Neutrophil (primary cell): ENCODE data around the gene CCDC38.

Source experiments
- H3K27ac ChIP-seq: fragments of 200-600 bp; sonication (generic); 2 replicates; pipeline ENCODE4 v1.5.1; 2016; ENCODE audit warnings: mild to moderate bottlenecking, moderate library complexity
- H3K27me3 ChIP-seq: fragments of 200-600 bp; sonication (generic); 2 replicates; pipeline ENCODE4 v1.6.0; 2016; ENCODE audit warnings: mild to moderate bottlenecking
- H3K36me3 ChIP-seq: fragments of 200-600 bp; sonication (generic); 2 replicates; pipeline ENCODE4 v1.5.1; 2017
- H3K4me1 ChIP-seq, 2 experiments: fragments of 200-600 bp in 1 of 2; sonication (generic) in 1 of 2; 1 replicate in 1 of 2; 2 replicates in 1 of 2; pipeline versions ENCODE4 v1.5.1 to v1.6.1; 2013 to 2016; ENCODE audit warnings: low read depth in 1 of 2, low read length in 1 of 2, mild to moderate bottlenecking in 1 of 2, moderate library complexity in 1 of 2; ENCODE audit not compliant: control insufficient read depth in 1 of 2, insufficient read depth in 1 of 2
- H3K4me3 ChIP-seq, 2 experiments: fragments of 200-600 bp in 1 of 2; sonication (generic) in 1 of 2; 1 replicate in 1 of 2; 2 replicates in 1 of 2; pipeline ENCODE4 v1.5.1; 2013 to 2016; ENCODE audit warnings: low read depth in 1 of 2, low read length in 1 of 2, mild to moderate bottlenecking in 1 of 2, moderate library complexity in 1 of 2
- H3K9me3 ChIP-seq: fragments of 200-600 bp; sonication (generic); 2 replicates; pipeline ENCODE4 v1.5.1; 2016
- CTCF ChIP-seq: fragments of 200-600 bp; sonication (generic); IDR thresholded peaks from 2 replicates; pipeline ENCODE4 v1.5.1; 2016; ENCODE audit warnings: antibody characterized with exemption

The CCDC38 gene

GRCh38 chr12:95942524-95943329 lies at the start of gene CCDC38:
Gene CCDC38 (minus strand): TSS chr12:95942614. CDS start chr12:95936509, 6,105 bp downstream.
- Histone ChIP-seq H3K36me3 (no peaks in the 10 kb centered on the region), H3K27me3 (peaks cover 25% of the 10 kb centered on the region), H3K4me3 (peak within 1 kb of the TSS; percentile 80 to 90), H3K9me3 (no peaks in the 10 kb centered on the region), H3K4me1 (peaks cover 10 to 12% of the 10 kb centered on the region in 2 experiments), H3K27ac (peak within 1 kb of the TSS; percentile 41)
- no peak for TF ChIP-seq CTCF

GRCh38 chr12:95990136-95990535 lies 47.7 kb upstream of the CCDC38 start:
- Histone ChIP-seq H3K36me3 (peaks cover 92% of the 10 kb centered on the region), H3K27ac (peak overlapping the region; percentile 7), H3K4me3 (no peak overlapping the region), H3K4me1 (peaks cover 13 to 14% of the 10 kb centered on the region in 2 experiments), H3K27me3 (no peaks in the 10 kb centered on the region), H3K9me3 (no peaks in the 10 kb centered on the region)
- no peak for TF ChIP-seq CTCF

GRCh38 chr12:95989504-95990123 lies 47.2 kb upstream of the CCDC38 start:
- Histone ChIP-seq H3K4me1 (peaks cover 7 to 8% of the 10 kb centered on the region in 2 experiments), H3K27me3 (no peaks in the 10 kb centered on the region), H3K36me3 (peaks cover 97% of the 10 kb centered on the region), H3K27ac (peak overlapping the region; percentile 7), H3K4me3 (no peak overlapping the region), H3K9me3 (no peaks in the 10 kb centered on the region)
- no peak for TF ChIP-seq CTCF

- TF ChIP-seq CTCF: no peak
- H3K4me3 ChIP-seq: no peak overlapping the region
- H3K36me3 ChIP-seq: peaks cover 97% of the 10 kb centered on the region
- H3K27ac ChIP-seq: no peak overlapping the region
- no peaks in the 10 kb centered on the region for H3K27me3 ChIP-seq
- no peaks in the 10 kb centered on the region for H3K9me3 ChIP-seq
- no peaks in the 10 kb centered on the region for H3K4me1 ChIP-seq
Observed at GRCh38 chr12:95988506-95989275, 46.3 kb upstream of the CCDC38 start.

GRCh38 chr12:95986635-95987570 lies 44.5 kb upstream of the CCDC38 start:
- Histone ChIP-seq H3K27me3 (no peaks in the 10 kb centered on the region), H3K4me3 (no peak overlapping the region), H3K36me3 (peaks cover 97% of the 10 kb centered on the region), H3K27ac (no peak overlapping the region), H3K4me1 (no peaks in the 10 kb centered on the region), H3K9me3 (no peaks in the 10 kb centered on the region)
- TF ChIP-seq CTCF: no peak
